ENCODE measurements around the gene DUSP28. TPM values are rescaled to one million over a fixed set of nuclear protein-coding genes. Genes with fewer than 3 reads are reported as not detected.

The DUSP28 gene
- total RNA-seq, 6 donors from 2014 or later = 3.2 to 30.4 (median 5.7) TPM

DNA sequence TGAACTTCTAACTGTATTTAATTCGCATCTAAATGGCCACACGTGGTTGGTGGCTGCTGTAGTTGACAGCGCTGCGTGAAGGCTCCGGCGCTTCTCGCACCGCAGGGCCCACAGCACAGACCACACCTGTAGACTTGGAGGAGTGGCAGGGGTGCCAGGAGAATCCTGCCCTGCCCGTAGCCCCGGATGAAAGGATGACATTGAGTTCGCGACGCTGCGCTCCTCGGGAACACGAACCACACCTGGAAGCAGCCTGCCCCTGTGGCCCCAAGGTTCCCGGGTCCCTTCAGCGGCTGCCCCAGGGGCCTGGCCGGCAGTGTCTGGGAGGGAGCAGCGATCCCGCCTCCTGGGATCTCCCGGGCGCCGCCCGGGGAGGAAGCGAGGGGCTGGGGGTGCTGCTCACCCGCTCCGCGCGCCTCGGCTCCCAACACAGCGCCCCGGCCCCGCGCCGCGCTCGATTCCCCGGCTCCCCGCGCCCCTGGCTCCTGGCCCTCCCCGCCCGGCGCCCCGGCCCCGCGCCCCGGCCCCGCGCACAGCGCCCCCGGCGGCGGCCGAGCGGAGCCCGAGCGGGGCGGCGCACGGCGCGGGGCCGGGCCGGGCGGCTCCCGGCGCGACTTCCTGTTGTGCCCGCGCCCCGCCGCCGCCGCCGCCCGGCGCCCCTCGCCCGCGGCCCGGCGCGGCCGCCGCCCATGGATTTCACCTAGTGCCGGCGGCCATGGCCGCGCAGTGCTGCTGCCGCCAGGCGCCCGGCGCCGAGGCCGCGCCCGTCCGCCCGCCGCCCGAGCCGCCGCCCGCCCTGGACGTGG is 7.9 kb downstream of the DUSP28 start, which contains the start of gene RNPEPL1:
TSS of gene RNPEPL1 (plus strand) at position 613 of the 806 bp plus-strand sequence. CDS start at position 716, 103 bp downstream.
- H3K27ac ChIP-seq = peak within 1 kb of the TSS; percentile 94 to 97 (median 96)
- H3K27me3 ChIP-seq = no peaks in the 10 kb centered on the region
- H3K36me3 ChIP-seq = peaks cover 0 to 9% (median 4%) of the 10 kb centered on the region in 4 donors
- H3K4me1 ChIP-seq = peaks cover 50 to 78% (median 63%) of the 10 kb centered on the region in 4 donors
- TF ChIP-seq POLR2AphosphoS5 (IDR thresholded peaks at IDR 0.05) (no peak), CTCF (IDR thresholded peaks at IDR 0.05) (peak in 4 of 6 experiments; percentile 13 to 28 (median 26)), POLR2A (IDR thresholded peaks at IDR 0.05) (peak in 2 of 4 donors; percentile 3 to 27), EP300 (IDR thresholded peaks at IDR 0.05) (no peak)
- ATAC-seq (ENCODE audit: low FRiP score in 2 of 2) (peak in 1 of 2 donors; percentile 54), DNase-seq (peak; percentile 52 to 94)
- no peaks in the 10 kb centered on the region for H3K9me3 ChIP-seq
- peak within 1 kb of the TSS; percentile 79 to 95 (median 87) for H3K4me3 ChIP-seq
- 0 to 1% methylated on average over 1 to 16 of the region's 106 CpGs for WGBS, 2 donors

- Histone ChIP-seq H3K27ac (peak overlapping the region; percentile 78 to 91 (median 84)), H3K4me3 (peak overlapping the region; percentile 79 to 95 (median 87)), H3K9me3 (no peaks in the 10 kb centered on the region), H3K27me3 (no peaks in the 10 kb centered on the region), H3K4me1 (peaks cover 50 to 75% (median 62%) of the 10 kb centered on the region in 4 donors), H3K36me3 (peaks cover 0 to 17% (median 8%) of the 10 kb centered on the region in 4 donors)
- TF ChIP-seq CTCF (IDR thresholded peaks at IDR 0.05) = peak in 3 of 6 experiments; percentile 17 to 51 (median 38)
- TF ChIP-seq EP300 (IDR thresholded peaks at IDR 0.05) = no peak
- DNase-seq (peak; percentile 66 to 96), ATAC-seq (ENCODE audit: low FRiP score in 2 of 2) (peak in 1 of 2 donors; percentile 25)
- WGBS, 2 donors = 0 to 1% methylated on average over 13 to 30 of the region's 93 CpGs
These were observed 8.7 kb downstream of the DUSP28 start for GRCh38 chr2:240568678-240569522.

- no peaks in the 10 kb centered on the region for H3K27me3 ChIP-seq
- peaks cover 50 to 68% (median 56%) of the 10 kb centered on the region in 4 donors for H3K4me1 ChIP-seq
- peak overlapping the region; percentile 79 to 95 (median 87) for H3K4me3 ChIP-seq
- 74 to 80% methylated on average over 5 to 9 of the region's 9 CpGs for WGBS, 2 donors
- H3K36me3 ChIP-seq = peaks cover under 1 to 24% (median 14%) of the 10 kb centered on the region in 4 donors
- TF ChIP-seq POLR2AphosphoS5 (IDR thresholded peaks at IDR 0.05) (no peak), CTCF (IDR thresholded peaks at IDR 0.05) (peak in 1 of 6 experiments; percentile 3)
- H3K9me3 ChIP-seq = no peaks in the 10 kb centered on the region
- peak; percentile 24 to 56 for DNase-seq
- no peak for ATAC-seq (ENCODE audit: low FRiP score in 2 of 2)
- H3K27ac ChIP-seq = peak overlapping the region; percentile 78 to 91 (median 84)
These were observed 9.4 kb downstream of the DUSP28 start for GRCh38 chr2:240569523-240569997.

DNA sequence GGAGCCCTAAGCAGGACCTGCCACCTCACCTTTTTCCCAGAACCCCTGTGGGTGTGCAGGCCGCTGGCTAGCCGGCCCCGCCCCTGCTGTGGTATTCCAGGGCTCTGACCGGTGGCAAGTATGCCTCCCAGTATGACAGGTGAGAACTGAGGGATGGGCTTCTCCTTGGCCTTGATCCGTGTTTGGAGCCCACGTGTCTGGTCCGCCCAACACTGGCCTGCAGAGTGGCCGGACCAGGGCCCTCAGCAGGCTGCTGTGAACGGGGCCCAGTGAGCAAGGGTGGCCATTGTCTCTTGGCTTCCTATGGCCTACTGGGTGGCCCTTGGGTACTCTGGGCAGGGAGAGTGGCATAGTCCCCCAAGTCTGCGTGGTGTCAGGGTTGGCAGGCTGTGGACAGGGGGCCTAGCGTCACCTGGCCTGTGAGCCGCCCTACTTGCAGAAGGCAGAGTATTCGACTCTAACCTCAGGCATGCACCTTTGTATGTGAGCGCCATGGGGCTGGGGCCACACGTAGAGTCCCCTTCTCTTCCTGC is 9.9 kb downstream of the DUSP28 start:
- Histone ChIP-seq H3K4me1 (peaks cover 47 to 63% (median 51%) of the 10 kb centered on the region in 4 donors), H3K9me3 (no peaks in the 10 kb centered on the region), H3K4me3 (peak overlapping the region in 2 of 4 donors; percentile 79 to 91), H3K36me3 (peaks cover 6 to 29% (median 19%) of the 10 kb centered on the region in 4 donors), H3K27ac (peak overlapping the region in 3 of 4 donors; percentile 79 to 91 (median 90)), H3K27me3 (no peaks in the 10 kb centered on the region)
- peak; percentile 16 to 79 for DNase-seq
- ATAC-seq (ENCODE audit: low FRiP score in 2 of 2) = no peak
- WGBS, 2 donors = 92 to 94% methylated on average over 5 to 12 of the region's 15 CpGs
- TF ChIP-seq CTCF (IDR thresholded peaks at IDR 0.05) = no peak
- no peak for TF ChIP-seq EP300 (IDR thresholded peaks at IDR 0.05)
- TF ChIP-seq POLR2AphosphoS5 (IDR thresholded peaks at IDR 0.05) = no peak
- TF ChIP-seq POLR2A (IDR thresholded peaks at IDR 0.05) = no peak
